Gastrocnemius medialis (tissue), 4 donors: ENCODE measurements around the gene RNF181. TPM values are rescaled to one million over a fixed set of nuclear protein-coding genes. Genes with fewer than 3 reads are reported as not detected.
A peak's percentile ranks its signal among the peaks of the same experiment; 100 is the strongest.

ENCODE experiments used
- ATAC-seq, 2 donors: fragments of 150-250 bp; one replicate each; pipeline ENCODE4 v1.9.1; 2016
- DNase-seq, 2 donors: peaks; one replicate each; pipeline ENCODE4 v3.0.0-alpha.2; 2019
- H3K27ac ChIP-seq, 4 donors: fragments of 200-600 bp; sonication (generic); 1 replicate in 1 of 4; 2 replicates in 3 of 4; pipeline ENCODE4 v1.5.1; 2016 to 2018; ENCODE audit warnings: mild to moderate bottlenecking in 2 of 4, moderate library complexity in 1 of 4
- H3K27me3 ChIP-seq, 3 donors: fragments of 200-600 bp; sonication (generic) in 2 of 3; 1 replicate in 1 of 3; 2 replicates in 2 of 3; pipeline versions ENCODE4 v1.5.1 to v1.6.0; 2016 to 2019; ENCODE audit warnings: mild to moderate bottlenecking in 1 of 3, moderate library complexity in 1 of 3
- H3K36me3 ChIP-seq, 2 donors: fragments of 200-600 bp; sonication (generic) in 1 of 2; one replicate each; pipeline ENCODE4 v1.5.1; 2017 to 2018
- H3K4me1 ChIP-seq, 2 donors: fragments of 200-600 bp; sonication (generic) in 1 of 2; one replicate each; pipeline ENCODE4 v1.5.1; 2016 to 2017; ENCODE audit warnings: mild to moderate bottlenecking in 2 of 2
- H3K4me3 ChIP-seq, 4 donors: fragments of 200-600 bp; sonication (generic) in 3 of 4; 1 replicate in 1 of 4; 2 replicates in 3 of 4; pipeline ENCODE4 v1.5.1; 2016 to 2019; ENCODE audit warnings: mild to moderate bottlenecking in 2 of 4
- H3K9me3 ChIP-seq, 3 donors: fragments of 200-600 bp; sonication (generic) in 2 of 3; 1 replicate in 1 of 3; 2 replicates in 2 of 3; pipeline ENCODE4 v1.5.1; 2016 to 2019
- POLR2A ChIP-seq, 2 donors: fragments of 450-650 bp; IDR thresholded peaks; one replicate each; pipeline ENCODE4 v1.6.1; 2017; ENCODE audit warnings: antibody characterized with exemption in 2 of 2, mild to moderate bottlenecking in 2 of 2, moderate library complexity in 2 of 2
- in situ Hi-C, 4 donors: fragments of 200-750 bp; cut with MboI; loops; one replicate each; pipeline versions ENCODE4 v1.15.0 to v1.8.0; 2017; ENCODE audit warnings: low sequenced_read_pairs in 4 of 4
- intact Hi-C: fragments of 100-400 bp; cut with DNase I; formaldehyde crosslinking; loops from one replicate; pipeline ENCODE4 v1.15.1; 2023; ENCODE audit warnings: low total_unique reads
- total RNA-seq, 4 donors: library from RNA; depleted of rRNA; stranded (reverse); fragments of >200 nt; gene quantifications; one replicate each; pipeline versions ENCODE4 v1.1.0 to v1.2.3, GENCODE V29; 2016
- TF ChIP-seq, protein P1 (sequence below), 5 experiments: fragments of 450-650 bp in 3 of 5; fragments of 200-600 bp in 2 of 5; sonication (generic) in 2 of 5; IDR thresholded peaks in 4 of 5; conservative IDR thresholded peaks in 1 of 5; 1 replicate in 4 of 5; 2 replicates in 1 of 5; pipeline ENCODE4 v1.5.1; 2016 to 2019; ENCODE audit warnings: antibody characterized with exemption in 5 of 5, mild to moderate bottlenecking in 3 of 5, moderate library complexity in 3 of 5

RNF181 gene
- total RNA-seq, 4 donors from 2014 or later = 207 to 235 (median 215) TPM

GRCh38 chr2:85599468-85600234 lies 4.1 kb downstream of the RNF181 start:
- DNase-seq (no peak), ATAC-seq (no peak)
- H3K27me3 ChIP-seq = no peaks in the 10 kb centered on the region
- H3K36me3 ChIP-seq = peaks cover 0 to 41% of the 10 kb centered on the region in 2 donors
- intact Hi-C loops = loop anchor here (5.0 kb wide), 2 partner anchors 37 to 162 kb away; partner anchors contain the start of gene GGCX
- H3K27ac ChIP-seq = peak overlapping the region; percentile 93 to 99 (median 94)
- in situ Hi-C loops = no loop called here
- no peak overlapping the region for H3K4me3 ChIP-seq
- H3K9me3 ChIP-seq = no peaks in the 10 kb centered on the region
- peaks cover 46 to 53% of the 10 kb centered on the region in 2 donors for H3K4me1 ChIP-seq
- TF ChIP-seq POLR2A (IDR thresholded peaks at IDR 0.05) = no peak
- TF ChIP-seq, protein P1, sequence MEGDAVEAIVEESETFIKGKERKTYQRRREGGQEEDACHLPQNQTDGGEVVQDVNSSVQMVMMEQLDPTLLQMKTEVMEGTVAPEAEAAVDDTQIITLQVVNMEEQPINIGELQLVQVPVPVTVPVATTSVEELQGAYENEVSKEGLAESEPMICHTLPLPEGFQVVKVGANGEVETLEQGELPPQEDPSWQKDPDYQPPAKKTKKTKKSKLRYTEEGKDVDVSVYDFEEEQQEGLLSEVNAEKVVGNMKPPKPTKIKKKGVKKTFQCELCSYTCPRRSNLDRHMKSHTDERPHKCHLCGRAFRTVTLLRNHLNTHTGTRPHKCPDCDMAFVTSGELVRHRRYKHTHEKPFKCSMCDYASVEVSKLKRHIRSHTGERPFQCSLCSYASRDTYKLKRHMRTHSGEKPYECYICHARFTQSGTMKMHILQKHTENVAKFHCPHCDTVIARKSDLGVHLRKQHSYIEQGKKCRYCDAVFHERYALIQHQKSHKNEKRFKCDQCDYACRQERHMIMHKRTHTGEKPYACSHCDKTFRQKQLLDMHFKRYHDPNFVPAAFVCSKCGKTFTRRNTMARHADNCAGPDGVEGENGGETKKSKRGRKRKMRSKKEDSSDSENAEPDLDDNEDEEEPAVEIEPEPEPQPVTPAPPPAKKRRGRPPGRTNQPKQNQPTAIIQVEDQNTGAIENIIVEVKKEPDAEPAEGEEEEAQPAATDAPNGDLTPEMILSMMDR (IDR thresholded peaks at IDR 0.05 in 4 of 5, conservative IDR thresholded peaks at IDR 0.05 in 1 of 5) = no peak

DNA sequence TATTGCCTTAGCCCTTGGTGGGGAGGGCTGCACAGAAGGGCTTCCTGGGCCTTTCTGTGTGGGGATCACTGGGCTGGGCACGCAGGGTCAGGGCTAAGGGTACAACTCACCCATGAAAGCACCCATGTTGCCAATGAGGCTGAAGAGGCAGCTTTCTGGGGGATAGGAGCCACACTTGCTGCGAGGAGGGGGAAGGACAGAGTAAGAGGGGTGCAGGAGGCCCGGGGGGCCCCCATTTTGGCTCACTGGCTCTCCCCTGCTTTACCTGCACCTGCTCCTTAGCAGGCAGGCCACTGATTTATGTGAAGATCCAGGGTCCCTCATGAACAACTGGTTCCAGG lies 4.7 kb downstream of the RNF181 start:
- TF ChIP-seq, protein P1 (IDR thresholded peaks at IDR 0.05 in 4 of 5, conservative IDR thresholded peaks at IDR 0.05 in 1 of 5) = no peak
- no peak for TF ChIP-seq POLR2A (IDR thresholded peaks at IDR 0.05)
- Histone ChIP-seq H3K36me3 (peaks cover 0 to 41% of the 10 kb centered on the region in 2 donors), H3K27ac (peak overlapping the region; percentile 93 to 99 (median 94)), H3K27me3 (no peaks in the 10 kb centered on the region), H3K4me1 (peaks cover 46 to 52% of the 10 kb centered on the region in 2 donors), H3K9me3 (no peaks in the 10 kb centered on the region), H3K4me3 (no peak overlapping the region)
- intact Hi-C loops (loop anchor here (5.0 kb wide), 2 partner anchors 38 to 163 kb away; partner anchors contain the start of gene GGCX), in situ Hi-C loops (no loop called here)
- DNase-seq = no peak
- ATAC-seq = no peak

DNA sequence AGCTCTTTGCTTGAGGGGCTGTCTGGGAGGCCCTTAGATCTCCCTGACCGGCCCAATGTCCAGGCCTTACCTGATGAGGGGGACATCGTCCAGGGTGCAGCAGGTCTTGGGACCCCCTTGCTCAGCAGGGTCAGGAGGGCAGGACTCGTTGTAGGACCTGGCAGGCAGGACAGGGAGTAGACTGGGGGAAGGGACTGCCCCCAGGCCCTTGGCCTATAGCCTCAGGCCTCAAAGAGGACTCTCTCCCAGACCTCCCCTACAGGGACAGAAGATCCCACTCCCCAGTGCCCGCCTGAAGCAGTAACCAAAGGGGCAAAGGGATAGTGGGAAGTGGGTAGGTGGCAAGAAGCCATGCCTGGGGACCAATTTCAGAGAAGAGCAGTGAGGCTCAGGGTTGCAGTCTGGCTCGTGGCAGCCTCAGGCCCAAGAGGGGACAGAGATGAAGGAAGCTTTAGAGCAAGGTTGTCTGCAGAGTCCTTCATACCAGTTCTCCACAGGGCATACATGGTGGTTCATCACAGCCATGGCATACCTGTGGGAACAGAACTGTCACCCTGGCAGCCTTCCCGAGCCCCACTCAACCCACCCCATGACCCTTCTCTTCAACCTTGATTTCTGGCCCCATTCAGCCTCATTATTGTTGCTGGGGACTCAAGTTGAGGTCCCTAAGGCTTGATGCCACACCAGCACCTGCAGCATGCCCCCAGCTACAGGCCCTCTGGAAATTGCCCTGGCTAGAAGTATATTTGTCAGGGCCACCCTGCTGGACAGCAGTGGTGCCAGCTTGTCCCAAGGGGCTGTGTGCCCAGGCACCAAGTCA lies 5.6 kb downstream of the RNF181 start:
- intact Hi-C loops = loop anchor here (5.0 kb wide), 2 partner anchors 39 to 164 kb away; partner anchors contain the start of gene GGCX
- no peaks in the 10 kb centered on the region for H3K27me3 ChIP-seq
- H3K36me3 ChIP-seq = peaks cover 0 to 41% of the 10 kb centered on the region in 2 donors
- H3K4me1 ChIP-seq = peaks cover 55 to 60% of the 10 kb centered on the region in 2 donors
- peak overlapping the region; percentile 93 to 99 (median 94) for H3K27ac ChIP-seq
- ATAC-seq (no peak), DNase-seq (no peak)
- no peaks in the 10 kb centered on the region for H3K9me3 ChIP-seq
- no peak for TF ChIP-seq POLR2A (IDR thresholded peaks at IDR 0.05)
- TF ChIP-seq, protein P1 (IDR thresholded peaks at IDR 0.05 in 4 of 5, conservative IDR thresholded peaks at IDR 0.05 in 1 of 5) = no peak
- H3K4me3 ChIP-seq = peak overlapping the region; percentile 74 to 84 (median 84)
- in situ Hi-C loops = no loop called here

- DNase-seq (peak; percentile 67 to 77), ATAC-seq (peak; percentile 40 to 43)
- Histone ChIP-seq H3K27me3 (no peaks in the 10 kb centered on the region), H3K4me3 (peak overlapping the region; percentile 74 to 84 (median 84)), H3K4me1 (peaks cover 54 to 60% of the 10 kb centered on the region in 2 donors), H3K36me3 (peaks cover 0 to 41% of the 10 kb centered on the region in 2 donors), H3K27ac (peak overlapping the region; percentile 93 to 99 (median 94)), H3K9me3 (no peaks in the 10 kb centered on the region)
- in situ Hi-C loops = no loop called here
- intact Hi-C loops = loop anchor here (2.0 to 5.0 kb wide), 4 partner anchors 40 to 165 kb away; partner anchors contain the start of gene GGCX
- TF ChIP-seq POLR2A (IDR thresholded peaks at IDR 0.05) = no peak
- TF ChIP-seq, protein P1 (IDR thresholded peaks at IDR 0.05 in 4 of 5, conservative IDR thresholded peaks at IDR 0.05 in 1 of 5) = no peak
Observed at GRCh38 chr2:85601771-85602475, 6.4 kb downstream of the RNF181 start.
